GM18505 (cell line): ENCODE results near the gene HOMEZ.
"Not testable (repeated sequence)": the region's sequence is repeated elsewhere in the genome, so short reads cannot be mapped to it uniquely, and the experiment has no call there.

Source experiments
- ATAC-seq: cut with Tn5 transposase; IDR thresholded peaks from one replicate; pipeline ENCODE4 v1.9.1; 2021; ENCODE audit not compliant: unreplicated experiment
- POLR2A ChIP-seq: IDR thresholded peaks from 4 replicates; pipeline ENCODE4 v1.6.1; 2011; ENCODE audit warnings: borderline replicate concordance; ENCODE audit not compliant: insufficient read depth, insufficient read length; ENCODE audit errors: extremely low read depth

The HOMEZ gene, protein sequence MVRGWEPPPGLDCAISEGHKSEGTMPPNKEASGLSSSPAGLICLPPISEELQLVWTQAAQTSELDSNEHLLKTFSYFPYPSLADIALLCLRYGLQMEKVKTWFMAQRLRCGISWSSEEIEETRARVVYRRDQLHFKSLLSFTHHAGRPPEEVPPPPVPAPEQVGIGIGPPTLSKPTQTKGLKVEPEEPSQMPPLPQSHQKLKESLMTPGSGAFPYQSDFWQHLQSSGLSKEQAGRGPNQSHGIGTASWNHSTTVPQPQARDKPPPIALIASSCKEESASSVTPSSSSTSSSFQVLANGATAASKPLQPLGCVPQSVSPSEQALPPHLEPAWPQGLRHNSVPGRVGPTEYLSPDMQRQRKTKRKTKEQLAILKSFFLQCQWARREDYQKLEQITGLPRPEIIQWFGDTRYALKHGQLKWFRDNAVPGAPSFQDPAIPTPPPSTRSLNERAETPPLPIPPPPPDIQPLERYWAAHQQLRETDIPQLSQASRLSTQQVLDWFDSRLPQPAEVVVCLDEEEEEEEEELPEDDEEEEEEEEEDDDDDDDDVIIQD

DNA sequence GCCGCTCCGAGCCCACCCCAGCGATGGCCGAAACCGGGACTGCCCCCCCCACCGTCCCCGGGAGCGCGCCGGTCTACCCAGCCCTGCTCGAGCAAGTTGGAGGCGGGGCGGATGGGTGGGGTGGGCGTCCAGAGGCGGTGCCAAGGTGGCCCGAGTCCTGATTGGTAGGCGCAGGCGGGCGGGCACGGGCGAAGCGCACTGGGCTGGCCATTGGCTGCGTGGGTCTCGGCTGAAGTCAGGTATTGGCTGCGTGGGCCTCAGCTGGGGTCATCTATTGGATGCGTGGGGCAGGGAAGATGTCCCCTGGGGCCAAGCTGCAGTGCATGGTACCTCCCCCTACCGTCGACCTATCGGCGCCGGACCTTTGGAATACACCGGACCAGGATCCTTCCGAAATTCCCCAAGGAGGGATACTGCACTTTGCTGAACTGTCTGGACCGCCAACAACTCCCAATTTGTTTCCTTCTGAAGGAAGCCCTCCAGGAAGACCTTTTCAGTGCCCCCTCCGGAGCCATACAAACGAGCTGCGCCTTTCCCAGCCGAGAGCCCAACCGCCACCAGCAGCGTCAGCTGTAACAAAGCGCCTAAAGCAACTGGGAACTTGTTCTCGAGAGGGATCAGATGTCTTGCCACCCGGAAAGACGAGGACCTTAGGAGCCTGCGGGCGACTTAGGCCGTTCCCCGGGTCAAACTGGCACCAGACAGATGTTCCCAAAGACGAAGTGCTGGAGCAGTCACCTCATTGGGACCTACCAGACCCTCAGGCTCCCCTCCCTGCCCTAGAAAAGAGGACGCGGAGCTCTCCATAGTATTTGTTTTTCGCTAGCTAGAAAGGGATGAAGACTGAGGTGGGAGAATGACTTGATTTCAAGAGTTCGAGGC, at the start of gene HOMEZ:
HOMEZ (minus strand) TSS at position 113 of the 882 bp plus-strand sequence. CDS start 180 bp downstream, outside the sequence.
- ATAC-seq = peak; percentile 96
- TF ChIP-seq POLR2A = peak; percentile 69

GRCh38 chr14:23335623-23336022, 49.7 kb upstream of the HOMEZ start:
- TF ChIP-seq POLR2A = no peak
- no peak for ATAC-seq

DNA sequence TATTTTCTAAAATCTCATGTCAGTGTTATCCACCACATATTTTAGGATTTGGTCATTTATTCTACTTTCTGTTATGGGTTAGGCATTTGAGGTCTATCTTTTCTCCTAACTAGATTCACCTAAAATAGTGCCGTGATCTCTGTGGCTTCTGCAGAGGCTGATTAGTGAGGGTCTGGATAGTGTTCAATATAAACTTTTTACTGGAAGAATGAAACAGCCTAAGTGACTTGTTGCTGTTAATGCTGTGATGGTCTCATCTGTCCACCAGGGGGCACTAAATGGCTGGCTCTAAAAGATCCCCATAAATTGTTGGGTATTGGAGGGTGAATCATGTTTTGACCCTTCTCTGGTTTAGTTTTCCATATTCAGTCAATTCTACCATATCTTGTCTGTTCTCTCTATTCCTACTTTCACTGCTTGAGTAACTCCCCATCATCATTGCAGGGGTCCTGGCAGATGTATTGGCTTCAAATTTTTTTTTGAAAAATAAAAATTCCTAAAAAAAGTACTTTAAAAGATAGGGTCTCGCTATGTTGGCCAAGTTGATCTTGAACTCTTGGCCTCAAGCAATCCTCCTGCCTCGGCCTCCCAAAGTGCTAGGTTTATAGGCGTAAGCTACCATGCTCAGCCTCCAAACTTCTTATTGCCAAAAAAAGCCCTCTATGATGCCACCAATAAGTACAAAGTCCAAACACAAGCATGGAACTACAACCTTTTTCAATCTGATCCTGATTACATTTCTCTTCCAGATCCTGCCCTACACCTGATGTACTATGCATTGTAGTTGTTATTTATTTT, 42.2 kb upstream of the HOMEZ start:
- peak; percentile 24 for TF ChIP-seq POLR2A
- ATAC-seq = no peak

DNA sequence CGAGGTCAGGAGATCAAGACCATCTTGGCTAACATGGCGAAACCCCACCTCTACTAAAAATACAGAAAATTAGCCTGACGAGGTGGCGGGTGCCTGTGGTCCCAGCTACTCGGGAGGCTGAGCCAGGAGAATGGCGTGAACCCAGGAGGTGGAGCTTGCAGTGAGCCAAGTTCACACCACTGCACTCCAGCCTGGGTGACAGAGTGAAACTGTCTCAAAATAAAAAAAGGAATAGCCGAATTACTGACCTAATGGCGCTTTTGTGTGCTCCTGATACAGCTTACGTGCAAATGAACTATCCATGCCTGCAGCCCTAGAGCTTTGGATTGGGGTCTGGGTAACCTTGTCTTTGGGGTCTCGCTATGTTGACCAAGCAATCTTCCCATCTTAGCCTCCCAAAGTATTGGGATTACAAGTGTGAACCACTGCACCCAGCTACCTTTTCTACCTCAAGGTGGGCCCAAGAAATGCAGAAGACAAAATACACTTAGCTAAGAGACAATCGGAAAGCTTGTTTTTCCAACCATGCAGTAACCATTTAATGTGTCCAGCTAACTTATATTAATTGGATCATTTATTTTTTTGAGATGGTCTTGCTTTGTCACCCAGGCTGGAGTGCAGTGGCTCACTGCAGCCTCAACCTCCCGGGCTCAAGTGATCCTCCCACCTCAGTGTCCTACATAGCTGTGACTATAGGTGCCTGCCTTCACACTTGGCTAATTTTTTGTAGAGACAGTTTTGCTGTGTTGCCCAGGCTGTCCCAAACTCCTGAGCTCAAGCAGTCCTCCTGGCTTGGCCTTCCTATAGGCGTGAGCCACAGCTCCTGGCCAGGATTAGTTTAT, 40.8 kb upstream of the HOMEZ start:
- no peak for ATAC-seq
- peak; percentile 49 for TF ChIP-seq POLR2A

DNA sequence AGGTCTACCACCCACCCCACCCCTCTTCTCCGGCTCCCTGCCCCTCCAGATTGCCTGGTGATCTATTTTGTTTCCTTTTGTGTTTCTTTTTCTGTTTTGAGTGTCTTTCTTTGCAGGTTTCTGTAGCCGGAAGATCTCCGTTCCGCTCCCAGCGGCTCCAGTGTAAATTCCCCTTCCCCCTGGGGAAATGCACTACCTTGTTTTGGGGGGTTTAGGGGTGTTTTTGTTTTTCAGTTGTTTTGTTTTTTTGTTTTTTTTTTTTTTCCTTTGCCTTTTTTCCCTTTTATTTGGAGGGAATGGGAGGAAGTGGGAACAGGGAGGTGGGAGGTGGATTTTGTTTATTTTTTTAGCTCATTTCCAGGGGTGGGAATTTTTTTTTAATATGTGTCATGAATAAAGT, 39.8 kb upstream of the HOMEZ start:
- ATAC-seq = not testable (repeated sequence)

DNA sequence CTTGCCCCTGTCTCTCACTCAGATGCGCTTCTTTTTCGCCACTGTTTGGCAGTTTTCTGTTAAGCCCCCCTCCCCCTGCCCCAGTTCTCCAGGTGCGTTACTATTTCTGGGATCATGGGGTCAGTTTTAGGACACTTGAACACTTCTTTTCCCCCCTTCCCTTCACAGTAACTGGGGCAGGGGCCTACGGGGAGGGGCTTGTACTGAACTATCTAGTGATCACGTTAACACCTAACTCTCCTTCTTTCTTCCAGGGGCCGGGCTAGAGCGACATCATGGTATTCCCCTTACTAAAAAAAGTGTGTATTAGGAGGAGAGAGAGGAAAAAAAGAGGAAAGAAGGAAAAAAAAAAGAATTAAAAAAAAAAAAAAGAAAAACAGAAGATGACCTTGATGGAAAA, 39.1 kb upstream of the HOMEZ start:
- TF ChIP-seq POLR2A = no peak
- no peak for ATAC-seq

- no peak for TF ChIP-seq POLR2A
- no peak for ATAC-seq
Measured at GRCh38 chr14:23324455-23324846, 38.5 kb upstream of the HOMEZ start.

DNA sequence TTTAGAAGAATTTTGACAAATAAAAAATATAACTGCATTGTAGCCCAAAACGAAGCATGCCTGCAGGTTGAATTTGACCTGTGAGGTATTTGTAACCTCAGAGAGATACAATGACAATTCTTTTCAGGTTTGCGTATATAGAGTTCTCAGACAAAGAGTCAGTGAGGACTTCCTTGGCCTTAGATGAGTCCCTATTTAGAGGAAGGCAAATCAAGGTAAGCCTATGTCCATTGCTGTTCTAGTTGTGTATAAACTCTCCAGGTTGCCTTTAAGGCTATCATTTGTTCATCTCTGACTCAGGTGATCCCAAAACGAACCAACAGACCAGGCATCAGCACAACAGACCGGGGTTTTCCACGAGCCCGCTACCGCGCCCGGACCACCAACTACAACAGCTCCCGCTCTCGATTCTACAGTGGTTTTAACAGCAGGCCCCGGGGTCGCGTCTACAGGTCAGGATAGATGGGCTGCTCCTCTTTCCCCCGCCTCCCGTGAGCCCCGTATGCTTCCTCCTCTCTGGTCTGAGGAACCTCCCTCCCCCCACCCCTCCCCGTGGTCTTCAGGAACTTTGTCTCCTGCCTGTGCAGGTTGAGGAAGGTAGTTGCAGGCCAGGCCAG, 38.0 kb upstream of the HOMEZ start:
- TF ChIP-seq POLR2A = no peak
- ATAC-seq = no peak

GRCh38 chr14:23322568-23323517, 36.9 kb upstream of the HOMEZ start:
- no peak for ATAC-seq
- no peak for TF ChIP-seq POLR2A

DNA sequence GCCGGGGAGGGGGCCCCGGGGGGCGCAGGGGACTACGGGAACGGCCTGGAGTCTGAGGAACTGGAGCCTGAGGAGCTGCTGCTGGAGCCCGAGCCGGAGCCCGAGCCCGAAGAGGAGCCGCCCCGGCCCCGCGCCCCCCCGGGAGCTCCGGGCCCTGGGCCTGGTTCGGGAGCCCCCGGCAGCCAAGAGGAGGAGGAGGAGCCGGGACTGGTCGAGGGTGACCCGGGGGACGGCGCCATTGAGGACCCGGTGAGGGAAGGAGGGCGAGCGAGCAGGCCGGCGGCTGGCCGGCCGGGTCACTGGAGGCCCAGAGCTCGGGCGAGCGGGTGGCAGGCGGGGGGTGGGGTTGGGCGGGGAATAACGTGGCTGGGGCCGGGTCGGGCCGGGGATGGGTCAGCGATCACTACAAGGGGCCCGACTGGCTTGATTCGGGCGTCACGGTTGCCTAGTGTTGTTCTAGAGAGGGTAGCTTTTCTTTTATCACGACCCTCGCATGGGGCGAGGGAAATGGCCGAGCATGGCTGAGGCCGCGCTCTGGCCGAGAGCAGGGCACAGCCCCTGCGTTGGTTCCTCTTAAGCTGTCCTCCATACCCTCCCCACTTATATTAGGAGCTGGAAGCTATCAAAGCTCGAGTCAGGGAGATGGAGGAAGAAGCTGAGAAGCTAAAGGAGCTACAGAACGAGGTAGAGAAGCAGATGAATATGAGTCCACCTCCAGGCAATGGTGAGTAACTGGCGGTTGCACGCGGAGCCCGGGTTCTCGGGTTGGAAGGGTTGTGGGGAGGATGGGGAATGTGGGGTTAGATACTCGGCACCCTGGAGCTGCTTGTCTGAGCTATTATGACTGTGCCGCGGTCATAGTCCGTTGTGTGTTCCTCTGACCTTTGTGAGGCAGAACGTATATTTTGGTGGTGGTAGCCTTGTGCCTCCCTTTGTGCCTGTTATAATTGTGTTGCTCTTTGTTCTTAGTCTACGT, 35.9 kb upstream of the HOMEZ start:
- TF ChIP-seq POLR2A = no peak

More for the DNA sequence above, 35.9 kb upstream of the HOMEZ start:
- ATAC-seq = peak; percentile 16
